GM23338 (cell line): ENCODE results near the gene FBXL2. TPM values are rescaled to one million over a fixed set of nuclear protein-coding genes. Genes with fewer than 3 reads are reported as not detected.

ENCODE experiments used
- ATAC-seq: fragments of 200-7000 bp; cut with Tn5 transposase; 3 replicates; pipeline ENCODE4 v1.9.1; 2020
- DNase-seq: peaks from one replicate; pipeline ENCODE4 v3.0.0-alpha.2; 2015; ENCODE audit warnings: low spot score
- H2AFZ ChIP-seq: fragments of 200-600 bp; sonication (generic); 2 replicates; pipeline ENCODE4 v1.8.0; 2016; ENCODE audit warnings: antibody characterized with exemption, mild to moderate bottlenecking, moderate library complexity
- H3F3A ChIP-seq: fragments of 200-600 bp; sonication (generic); replicated peaks from 2 replicates; pipeline ENCODE4 v1.8.0; 2017; ENCODE audit warnings: antibody characterized with exemption, mixed run types, low read depth
- H3K27ac ChIP-seq: fragments of 200-600 bp; sonication (generic); 2 replicates; pipeline ENCODE4 v1.6.1; 2016; ENCODE audit warnings: low read depth
- H3K27me3 ChIP-seq: fragments of 200-600 bp; sonication (generic); 2 replicates; pipeline ENCODE4 v1.8.0; 2016; ENCODE audit warnings: mild to moderate bottlenecking, mixed run types, moderate library complexity; ENCODE audit not compliant: insufficient read depth
- H3K36me3 ChIP-seq: fragments of 200-600 bp; sonication (generic); 2 replicates; pipeline ENCODE4 v1.8.0; 2016; ENCODE audit warnings: mild to moderate bottlenecking; ENCODE audit not compliant: insufficient read depth
- H3K4me1 ChIP-seq: fragments of 200-600 bp; sonication (generic); 2 replicates; pipeline ENCODE4 v1.8.0; 2016; ENCODE audit warnings: mild to moderate bottlenecking, moderate library complexity; ENCODE audit not compliant: insufficient read depth
- H3K4me2 ChIP-seq: fragments of 200-600 bp; sonication (generic); 2 replicates; pipeline ENCODE4 v1.7.1; 2017; ENCODE audit warnings: mixed run types
- H3K4me3 ChIP-seq: fragments of 200-600 bp; sonication (generic); 2 replicates; pipeline ENCODE4 v1.6.1; 2016; ENCODE audit warnings: mixed run types
- H3K79me2 ChIP-seq: fragments of 200-600 bp; sonication (generic); replicated peaks from 2 replicates; pipeline ENCODE4 v1.8.0; 2017; ENCODE audit warnings: mild to moderate bottlenecking; ENCODE audit not compliant: insufficient read depth
- H3K9me2 ChIP-seq: fragments of 200-600 bp; sonication (generic); 2 replicates; pipeline ENCODE4 v1.8.0; 2017; ENCODE audit not compliant: insufficient read depth
- H4K20me1 ChIP-seq: fragments of 200-600 bp; sonication (generic); replicated peaks from 2 replicates; pipeline ENCODE4 v1.8.0; 2017; ENCODE audit warnings: mild to moderate bottlenecking; ENCODE audit not compliant: insufficient read depth
- H3K27ac Mint-ChIP-seq: 2 replicates; pipeline ENCODE4 v1.8.0; 2020; ENCODE audit warnings: inconsistent platforms, mild to moderate bottlenecking, moderate library complexity, mixed read lengths
- H3K27me3 Mint-ChIP-seq: 3 replicates; pipeline ENCODE4 v1.8.0; 2022; ENCODE audit warnings: low read depth, mild to moderate bottlenecking, moderate library complexity, mixed read lengths, inconsistent platforms; ENCODE audit not compliant: insufficient read depth, poor library complexity
- H3K36me3 Mint-ChIP-seq: 3 replicates; pipeline ENCODE4 v1.8.0; 2021; ENCODE audit warnings: low read depth, mild to moderate bottlenecking, inconsistent platforms, moderate library complexity, mixed read lengths
- H3K4me1 Mint-ChIP-seq: 3 replicates; pipeline ENCODE4 v1.8.0; 2020; ENCODE audit warnings: mild to moderate bottlenecking, inconsistent platforms, mixed read lengths
- H3K4me3 Mint-ChIP-seq: 3 replicates; pipeline ENCODE4 v1.8.0; 2021; ENCODE audit warnings: moderate library complexity, mild to moderate bottlenecking, inconsistent platforms, mixed read lengths
- H3K9me3 Mint-ChIP-seq: 3 replicates; pipeline ENCODE4 v1.8.0; 2020; ENCODE audit warnings: moderate library complexity, mild to moderate bottlenecking, inconsistent platforms, mixed read lengths
- CREB1 ChIP-seq: fragments of 250-450 bp; sonication (Bioruptor Pico); IDR thresholded peaks from 2 replicates; pipeline ENCODE4 v1.5.0; 2020; ENCODE audit warnings: low read depth, mild to moderate bottlenecking, moderate library complexity
- ETS1 ChIP-seq: IDR thresholded peaks from 2 replicates; pipeline ENCODE4 v1.6.1; 2016; ENCODE audit warnings: antibody characterized with exemption
- EZH2 ChIP-seq: fragments of 200-600 bp; sonication (generic); IDR thresholded peaks from one replicate; pipeline ENCODE4 v1.8.0; 2017; ENCODE audit warnings: antibody characterized with exemption, mild to moderate bottlenecking, low read depth; ENCODE audit not compliant: unreplicated experiment
- EZH2phosphoT487 ChIP-seq: fragments of 200-600 bp; sonication (generic); IDR thresholded peaks from one replicate; pipeline ENCODE4 v1.8.1; 2018; ENCODE audit warnings: antibody characterized with exemption; ENCODE audit not compliant: unreplicated experiment
- NANOG ChIP-seq: IDR thresholded peaks from 2 replicates; pipeline ENCODE4 v1.6.1; 2016; ENCODE audit warnings: antibody characterized with exemption, borderline replicate concordance
- POLR2AphosphoS5 ChIP-seq: IDR thresholded peaks from 2 replicates; pipeline ENCODE4 v1.6.1; 2016; ENCODE audit warnings: antibody characterized with exemption, low read depth
- REST ChIP-seq: IDR thresholded peaks from one replicate; pipeline ENCODE4 v1.6.1; 2018; ENCODE audit warnings: antibody characterized with exemption; ENCODE audit not compliant: unreplicated experiment
- ZNF462 ChIP-seq: fragments of 250-450 bp; sonication (Bioruptor Pico); IDR thresholded peaks from 2 replicates; pipeline ENCODE4 v1.5.0; 2020; ENCODE audit warnings: mild to moderate bottlenecking, moderate library complexity
- polyA plus RNA-seq: library from polyadenylated mRNA; unstranded; fragments of >200 nt; fragmentation: Nextera tagmentation; extraction: Ambion mirVana; gene quantifications from 2 replicates; pipeline ENCODE4 v1.2.1, GENCODE V29; 2016
- total RNA-seq: library from RNA; depleted of rRNA; stranded (reverse); fragments of >200 nt; shearing (Covaris generic); gene quantifications from 2 replicates; pipeline ENCODE4 v1.2.3, GENCODE V29; 2014

The FBXL2 gene
- total and polyA plus RNA-seq, 2 experiments from 2014 or later: 2.8 to 5.7 TPM

- no peaks in the 10 kb centered on the region for H3K36me3 ChIP-seq
- H2AFZ ChIP-seq: peak overlapping the region; percentile 2; the same call in 1 of the 2 replicates
- ATAC-seq (no peak), DNase-seq (peak; percentile 33)
- H3F3A ChIP-seq: no peaks in the 10 kb centered on the region
- no peaks in the 10 kb centered on the region for H4K20me1 ChIP-seq
- H3K4me3 ChIP-seq: no peak overlapping the region
- Mint-ChIP-seq H3K4me1 (no peaks in the 10 kb centered on the region; the same call in 2 of the 3 replicates), H3K36me3 (no peaks in the 10 kb centered on the region), H3K4me3 (no peak overlapping the region), H3K27me3 (peaks cover 7% of the 10 kb centered on the region), H3K9me3 (no peaks in the 10 kb centered on the region; the same call in 2 of the 3 replicates), H3K27ac (no peak overlapping the region)
- H3K9me2 ChIP-seq: no peaks in the 10 kb centered on the region
- no peaks in the 10 kb centered on the region for H3K79me2 ChIP-seq
- TF ChIP-seq NANOG (no peak), POLR2AphosphoS5 (no peak), CREB1 (CRISPR knock-in tag) (no peak), ZNF462 (CRISPR knock-in tag) (no peak), ETS1 (no peak), EZH2 (no peak), EZH2phosphoT487 (no peak), REST (no peak)
- no peak overlapping the region for H3K4me2 ChIP-seq
- no peaks in the 10 kb centered on the region for H3K27me3 ChIP-seq
- H3K27ac ChIP-seq: no peak overlapping the region
- no peaks in the 10 kb centered on the region for H3K4me1 ChIP-seq
Measured at GRCh38 chr3:33250712-33251111, 26.5 kb upstream of the FBXL2 start.
